ENCODE data around the gene PDE6A. TPM values are rescaled to one million over a fixed set of nuclear protein-coding genes. Genes with fewer than 3 reads are reported as not detected.

Gene PDE6A
- total and polyA plus RNA-seq, 2 experiments from 2014 or later, result 3.6 to 3.9 TPM

- Histone ChIP-seq H3K27me3 (no peaks in the 10 kb centered on the region), H3K9me3 (ENCODE audit: low read depth) (no peaks in the 10 kb centered on the region), H3K79me2 (no peaks in the 10 kb centered on the region), H2AFZ (no peak overlapping the region), H3K27ac (peak overlapping the region; percentile 13), H3K9me2 (replicated peaks; ENCODE audit: insufficient read depth) (no peaks in the 10 kb centered on the region), H4K20me1 (ENCODE audit: insufficient read depth, poor library complexity, severe bottlenecking) (no peaks in the 10 kb centered on the region), H3K4me3 (no peak overlapping the region), H3K4me2 (no peak overlapping the region), H3K36me3 (replicated peaks; ENCODE audit: insufficient read depth, low read depth) (no peaks in the 10 kb centered on the region), H3K4me1 (ENCODE audit: insufficient read depth) (no peaks in the 10 kb centered on the region)
- TF ChIP-seq EZH2phosphoT487 (IDR thresholded peaks at IDR 0.05; ENCODE audit: low read depth, severe bottlenecking, unreplicated experiment) (no peak), EZH2 (IDR thresholded peaks at IDR 0.05; ENCODE audit: borderline replicate concordance) (no peak), CTCF (IDR thresholded peaks at IDR 0.05; ENCODE audit: poor library complexity) (no peak)
- 62% methylated on average over 9 of the region's 9 CpGs for WGBS (ENCODE audit: low lambda C conversion rate, missing lambda C conversion rate)
- DNase-seq (ENCODE audit: low spot score), result no peak
Observed at GRCh38 chr5:149953436-149954121, 9.0 kb upstream of the PDE6A start.

- Histone ChIP-seq H2AFZ (no peak overlapping the region), H3K9me2 (replicated peaks; ENCODE audit: insufficient read depth) (no peaks in the 10 kb centered on the region), H4K20me1 (ENCODE audit: insufficient read depth, poor library complexity, severe bottlenecking) (no peaks in the 10 kb centered on the region), H3K4me3 (no peak overlapping the region), H3K9me3 (ENCODE audit: low read depth) (no peaks in the 10 kb centered on the region), H3K4me1 (ENCODE audit: insufficient read depth) (no peaks in the 10 kb centered on the region), H3K36me3 (replicated peaks; ENCODE audit: insufficient read depth, low read depth) (no peaks in the 10 kb centered on the region), H3K27me3 (no peaks in the 10 kb centered on the region), H3K79me2 (no peaks in the 10 kb centered on the region), H3K4me2 (no peak overlapping the region), H3K27ac (no peak overlapping the region)
- no peak for TF ChIP-seq EZH2 (IDR thresholded peaks at IDR 0.05; ENCODE audit: borderline replicate concordance)
- no peak for TF ChIP-seq CTCF (IDR thresholded peaks at IDR 0.05; ENCODE audit: poor library complexity)
- no peak for TF ChIP-seq EZH2phosphoT487 (IDR thresholded peaks at IDR 0.05; ENCODE audit: low read depth, severe bottlenecking, unreplicated experiment)
- 84% methylated on average over 6 of the region's 6 CpGs for WGBS (ENCODE audit: low lambda C conversion rate, missing lambda C conversion rate)
- DNase-seq (ENCODE audit: low spot score), result no peak
Observed at GRCh38 chr5:149951138-149951749, 6.7 kb upstream of the PDE6A start.

- H3K27me3 ChIP-seq, result no peaks in the 10 kb centered on the region
- no peaks in the 10 kb centered on the region for H3K9me3 ChIP-seq (ENCODE audit: low read depth)
- H3K4me1 ChIP-seq (ENCODE audit: insufficient read depth), result peaks cover 20% of the 10 kb centered on the region
- H3K36me3 ChIP-seq (replicated peaks; ENCODE audit: insufficient read depth, low read depth), result no peaks in the 10 kb centered on the region
- H2AFZ ChIP-seq, result no peak overlapping the region
- H3K79me2 ChIP-seq, result no peaks in the 10 kb centered on the region
- H3K4me3 ChIP-seq, result no peak overlapping the region
- H3K27ac ChIP-seq, result no peak overlapping the region
- WGBS (ENCODE audit: low lambda C conversion rate, missing lambda C conversion rate), result 77% methylated on average over 5 of the region's 5 CpGs
- TF ChIP-seq CTCF (IDR thresholded peaks at IDR 0.05; ENCODE audit: poor library complexity), result no peak
- TF ChIP-seq EZH2phosphoT487 (IDR thresholded peaks at IDR 0.05; ENCODE audit: low read depth, severe bottlenecking, unreplicated experiment), result no peak
- no peak for TF ChIP-seq EZH2 (IDR thresholded peaks at IDR 0.05; ENCODE audit: borderline replicate concordance)
- no peaks in the 10 kb centered on the region for H4K20me1 ChIP-seq (ENCODE audit: insufficient read depth, poor library complexity, severe bottlenecking)
- no peaks in the 10 kb centered on the region for H3K9me2 ChIP-seq (replicated peaks; ENCODE audit: insufficient read depth)
- H3K4me2 ChIP-seq, result no peak overlapping the region
- DNase-seq (ENCODE audit: low spot score), result no peak
Observed at GRCh38 chr5:149948993-149949392, 4.4 kb upstream of the PDE6A start.

All from hepatocyte (in vitro differentiated cells).